ENCODE measurements around the gene HSP90AA1. TPM values are rescaled to one million over a fixed set of nuclear protein-coding genes. Genes with fewer than 3 reads are reported as not detected.

HSP90AA1 gene
- total and polyA plus RNA-seq, 2 experiments from 2014 or later = 1,401 to 2,107 TPM

- Histone ChIP-seq H3K79me2 (replicated peaks; ENCODE audit: insufficient read depth) (no peaks in the 10 kb centered on the region), H3K27ac (ENCODE audit: low read depth) (no peak overlapping the region), H3K36me3 (ENCODE audit: insufficient read depth) (no peaks in the 10 kb centered on the region), H2AFZ (no peak overlapping the region), H3F3A (replicated peaks; ENCODE audit: low read depth) (no peaks in the 10 kb centered on the region), H4K20me1 (replicated peaks; ENCODE audit: insufficient read depth) (no peaks in the 10 kb centered on the region), H3K27me3 (ENCODE audit: insufficient read depth) (no peaks in the 10 kb centered on the region), H3K9me2 (ENCODE audit: insufficient read depth) (no peaks in the 10 kb centered on the region), H3K4me1 (ENCODE audit: insufficient read depth) (peaks cover 3% of the 10 kb centered on the region), H3K4me3 (no peak overlapping the region), H3K4me2 (no peak overlapping the region)
- no peak for ATAC-seq
- H3K4me1 Mint-ChIP-seq = no peaks in the 10 kb centered on the region
- H3K27ac Mint-ChIP-seq = no peak overlapping the region
- peaks cover 41% of the 10 kb centered on the region for H3K9me3 Mint-ChIP-seq
- no peak for DNase-seq (ENCODE audit: low spot score)
- peaks cover 5% of the 10 kb centered on the region for H3K27me3 Mint-ChIP-seq (ENCODE audit: insufficient read depth, low read depth, poor library complexity)
- peaks cover 39% of the 10 kb centered on the region for H3K36me3 Mint-ChIP-seq (ENCODE audit: low read depth)
- H3K4me3 Mint-ChIP-seq = no peak overlapping the region
- TF ChIP-seq EZH2 (IDR thresholded peaks at IDR 0.05; ENCODE audit: low read depth, unreplicated experiment) = no peak
These were observed 29.7 kb upstream of the HSP90AA1 start for GRCh38 chr14:102116361-102117180.

- no peak overlapping the region for H3K4me3 Mint-ChIP-seq
- Histone ChIP-seq H3F3A (replicated peaks; ENCODE audit: low read depth) (no peaks in the 10 kb centered on the region), H3K9me2 (ENCODE audit: insufficient read depth) (no peaks in the 10 kb centered on the region), H2AFZ (no peak overlapping the region), H3K27ac (ENCODE audit: low read depth) (no peak overlapping the region), H3K4me2 (no peak overlapping the region), H3K4me3 (no peak overlapping the region), H3K36me3 (ENCODE audit: insufficient read depth) (no peaks in the 10 kb centered on the region), H3K4me1 (ENCODE audit: insufficient read depth) (no peaks in the 10 kb centered on the region), H3K79me2 (replicated peaks; ENCODE audit: insufficient read depth) (no peaks in the 10 kb centered on the region), H3K27me3 (ENCODE audit: insufficient read depth) (no peaks in the 10 kb centered on the region), H4K20me1 (replicated peaks; ENCODE audit: insufficient read depth) (no peaks in the 10 kb centered on the region)
- H3K9me3 Mint-ChIP-seq = peaks cover 49% of the 10 kb centered on the region
- DNase-seq (ENCODE audit: low spot score) (no peak), ATAC-seq (no peak)
- H3K36me3 Mint-ChIP-seq (ENCODE audit: low read depth) = peaks cover 33% of the 10 kb centered on the region
- H3K4me1 Mint-ChIP-seq = peaks cover 2% of the 10 kb centered on the region; the same call in 1 of the 3 replicates
- H3K27ac Mint-ChIP-seq = no peak overlapping the region
- H3K27me3 Mint-ChIP-seq (ENCODE audit: insufficient read depth, low read depth, poor library complexity) = peaks cover 4% of the 10 kb centered on the region
- TF ChIP-seq CREB1 (CRISPR knock-in tag; IDR thresholded peaks at IDR 0.05; ENCODE audit: low read depth) (no peak), STAT1 (IDR thresholded peaks at IDR 0.05; ENCODE audit: unreplicated experiment) (no peak), ZNF114 (CRISPR knock-in tag; IDR thresholded peaks at IDR 0.05) (no peak), REST (IDR thresholded peaks at IDR 0.05; ENCODE audit: unreplicated experiment) (no peak), ZNF331 (CRISPR knock-in tag; IDR thresholded peaks at IDR 0.05; ENCODE audit: low read depth) (no peak), ZNF462 (CRISPR knock-in tag; IDR thresholded peaks at IDR 0.05) (no peak), JUNB (IDR thresholded peaks at IDR 0.05; ENCODE audit: unreplicated experiment) (no peak), NANOG (IDR thresholded peaks at IDR 0.05; ENCODE audit: borderline replicate concordance) (no peak), CTCF (conservative IDR thresholded peaks at IDR 0.05; ENCODE audit: low read depth in 2 of 2) (no peak)
These were observed 24.3 kb upstream of the HSP90AA1 start for GRCh38 chr14:102111101-102111500.

All from GM23338 (cell line).